HG03558 (cell line): ENCODE results near the gene PRKCH.

Experiments used
- ATAC-seq: cut with Tn5 transposase; IDR thresholded peaks from one replicate; pipeline ENCODE4 v1.9.1; 2021; ENCODE audit warnings: moderate number of reproducible peaks; ENCODE audit not compliant: unreplicated experiment; ENCODE audit errors: extremely low read depth

The PRKCH gene

GRCh38 chr14:61360796-61361525 lies 39.6 kb downstream of the PRKCH start:
- no peak for ATAC-seq

GRCh38 chr14:61362072-61362750 lies 40.8 kb downstream of the PRKCH start:
- ATAC-seq: no peak

GRCh38 chr14:61364243-61364642 lies 42.9 kb downstream of the PRKCH start:
- no peak for ATAC-seq

GRCh38 chr14:61365667-61366212 lies 44.4 kb downstream of the PRKCH start:
- ATAC-seq: no peak

- no peak for ATAC-seq
Measured at GRCh38 chr14:61368114-61368710, 46.8 kb downstream of the PRKCH start.

GRCh38 chr14:61368781-61369453 lies 47.5 kb downstream of the PRKCH start:
- no peak for ATAC-seq

- ATAC-seq: no peak
Measured at GRCh38 chr14:61369454-61369810, 48.1 kb downstream of the PRKCH start.

- ATAC-seq: no peak
Measured at GRCh38 chr14:61372379-61372778, 51.0 kb downstream of the PRKCH start.

GRCh38 chr14:61372842-61373555 lies 51.6 kb downstream of the PRKCH start:
- ATAC-seq: no peak

- no peak for ATAC-seq
Measured at GRCh38 chr14:61374284-61374683, 52.9 kb downstream of the PRKCH start.

- ATAC-seq: no peak
Measured at GRCh38 chr14:61375218-61375617, 53.8 kb downstream of the PRKCH start.

- ATAC-seq: no peak
Measured at GRCh38 chr14:61376314-61376713, 54.9 kb downstream of the PRKCH start.

GRCh38 chr14:61377749-61378148 lies 56.4 kb downstream of the PRKCH start:
- ATAC-seq: no peak

GRCh38 chr14:61379639-61380184 lies 58.3 kb downstream of the PRKCH start:
- no peak for ATAC-seq

GRCh38 chr14:61380984-61381383 lies 59.6 kb downstream of the PRKCH start:
- ATAC-seq: no peak

- ATAC-seq: no peak
Measured at GRCh38 chr14:61381553-61381952, 60.2 kb downstream of the PRKCH start.

GRCh38 chr14:61382842-61383241 lies 61.5 kb downstream of the PRKCH start:
- no peak for ATAC-seq

- ATAC-seq: no peak
Measured at GRCh38 chr14:61385002-61385685, 63.8 kb downstream of the PRKCH start.

- no peak for ATAC-seq
Measured at GRCh38 chr14:61386173-61386772, 64.9 kb downstream of the PRKCH start.
